HepG2 (cell line): ENCODE measurements around the gene CASP5. TPM values are rescaled to one million over a fixed set of nuclear protein-coding genes. Genes with fewer than 3 reads are reported as not detected.

Source experiments
- CREB1 ChIP-seq, 2 experiments: fragments of 450-650 bp in 1 of 2; IDR thresholded peaks; 2 replicates each; pipeline ENCODE4 v1.6.1; 2016 to 2017; ENCODE audit warnings: control low read depth in 1 of 2, mild to moderate bottlenecking in 1 of 2, missing compliant biosample characterization in 1 of 2, missing genetic modification characterization in 1 of 2
- EED ChIP-seq: sonication (generic); formaldehyde crosslinking; IDR thresholded peaks from 2 replicates; pipeline ENCODE4 v1.5.0; 2020; ENCODE audit warnings: mild to moderate bottlenecking, missing genetic modification reagents
- FOXO1 ChIP-seq: sonication (generic); formaldehyde crosslinking; IDR thresholded peaks from 2 replicates; pipeline ENCODE4 v1.4.0; 2020; ENCODE audit warnings: missing genetic modification reagents
- KLF15 ChIP-seq: sonication (generic); formaldehyde crosslinking; IDR thresholded peaks from 2 replicates; pipeline ENCODE4 v1.8.1; 2023; ENCODE audit warnings: borderline replicate concordance, mild to moderate bottlenecking, inconsistent platforms, missing genetic modification reagents, mixed read lengths
- LCORL ChIP-seq, 2 experiments: fragments of 450-650 bp in 1 of 2; sonication (generic) in 1 of 2; formaldehyde crosslinking in 1 of 2; IDR thresholded peaks; 2 replicates each; pipeline versions ENCODE4 v1.5.0 to v1.6.1; 2017 to 2020; ENCODE audit warnings: antibody characterized with exemption in 1 of 2, missing genetic modification reagents in 1 of 2
- MAFF ChIP-seq: IDR thresholded peaks from 2 replicates; pipeline ENCODE4 v1.6.1; 2011; ENCODE audit warnings: low read depth, low read length, improper control_type of control experiment
- MTA1 ChIP-seq: sonication (generic); formaldehyde crosslinking; IDR thresholded peaks from 2 replicates; pipeline ENCODE4 v1.4.0; 2020; ENCODE audit warnings: missing genetic modification reagents, mild to moderate bottlenecking, borderline replicate concordance
- NR2F1 ChIP-seq, 2 experiments: fragments of 450-650 bp in 1 of 2; formaldehyde crosslinking in 1 of 2; IDR thresholded peaks; 2 replicates each; pipeline versions ENCODE4 v1.5.0 to v1.6.1; 2016 to 2020; ENCODE audit warnings: mild to moderate bottlenecking in 1 of 2, missing compliant biosample characterization in 1 of 2, missing genetic modification reagents in 1 of 2, moderate library complexity in 1 of 2
- SATB2 ChIP-seq: sonication (generic); formaldehyde crosslinking; IDR thresholded peaks from 2 replicates; pipeline ENCODE4 v1.5.0; 2020; ENCODE audit warnings: missing genetic modification reagents
- SOX6 ChIP-seq, 2 experiments: fragments of 450-650 bp in 1 of 2; sonication (generic) in 1 of 2; formaldehyde crosslinking in 1 of 2; IDR thresholded peaks; 2 replicates each; pipeline versions ENCODE4 v1.4.0 to v1.6.1; 2017 to 2020; ENCODE audit warnings: antibody characterized with exemption in 1 of 2, mild to moderate bottlenecking in 1 of 2, missing genetic modification reagents in 1 of 2
- ZNF382 ChIP-seq: sonication (generic); formaldehyde crosslinking; IDR thresholded peaks from 2 replicates; pipeline ENCODE4 v1.5.0; 2020; ENCODE audit warnings: missing genetic modification reagents, mild to moderate bottlenecking, borderline replicate concordance
- ZNF441 ChIP-seq: sonication (generic); formaldehyde crosslinking; IDR thresholded peaks from 2 replicates; pipeline ENCODE4 v1.7.0; 2021; ENCODE audit warnings: missing genetic modification reagents, borderline replicate concordance
- ZSCAN12 ChIP-seq: sonication (generic); formaldehyde crosslinking; IDR thresholded peaks from 2 replicates; pipeline ENCODE4 v1.9.0; 2021; ENCODE audit warnings: mild to moderate bottlenecking, missing genetic modification reagents
- polyA plus RNA-seq, 8 experiments: library from polyadenylated mRNA; depleted of rRNA in 3 of 8; stranded (reverse) in 7 of 8; unstranded in 1 of 8; fragments of >200 nt; fragmentation: Illumina TruSeq in 4 of 8; extraction: Trizol in 4 of 8; gene quantifications; 2 replicates each; pipeline versions ENCODE4 v1.2.1 to v1.2.3, GENCODE V29; 2011 to 2016; ENCODE audit warnings: low read depth in 4 of 8, missing spikeins in 1 of 8, mixed read lengths in 1 of 8; ENCODE audit not compliant: insufficient read depth in 1 of 8
- total RNA-seq, 5 experiments: library from RNA; depleted of rRNA; stranded (reverse); fragments of >200 nt; fragmentation: Illumina TruSeq; extraction: Trizol; gene quantifications; 2 replicates each; pipeline ENCODE4 v1.2.3, GENCODE V29; 2016; ENCODE audit warnings: low read depth in 1 of 5
- TF ChIP-seq, protein P1 (sequence below): sonication (generic); formaldehyde crosslinking; IDR thresholded peaks from 2 replicates; pipeline ENCODE4 v1.4.0; 2020; ENCODE audit warnings: missing genetic modification reagents
- TF ChIP-seq, protein P2 (sequence below): IDR thresholded peaks from 2 replicates; pipeline ENCODE4 v1.6.1; 2016; ENCODE audit warnings: low read depth, borderline replicate concordance
- TF ChIP-seq, protein P3 (sequence below): sonication (generic); formaldehyde crosslinking; conservative IDR thresholded peaks from 2 replicates; pipeline ENCODE4 v1.8.1; 2023; ENCODE audit warnings: missing genetic modification reagents
- TF ChIP-seq, protein P4 (sequence below): sonication (generic); formaldehyde crosslinking; IDR thresholded peaks from 2 replicates; pipeline ENCODE4 v1.8.0; 2022; ENCODE audit warnings: mild to moderate bottlenecking, missing genetic modification reagents; ENCODE audit not compliant: insufficient replicate concordance
- TF ChIP-seq, protein P5 (sequence below): sonication (generic); formaldehyde crosslinking; IDR thresholded peaks from 2 replicates; pipeline ENCODE4 v1.4.0; 2020; ENCODE audit warnings: missing genetic modification reagents

The CASP5 gene
- total and polyA plus RNA-seq, 2 of the 13 experiments (the other 11 are each of a cell fraction or from before 2014, with no cell fraction given): not detected

DNA sequence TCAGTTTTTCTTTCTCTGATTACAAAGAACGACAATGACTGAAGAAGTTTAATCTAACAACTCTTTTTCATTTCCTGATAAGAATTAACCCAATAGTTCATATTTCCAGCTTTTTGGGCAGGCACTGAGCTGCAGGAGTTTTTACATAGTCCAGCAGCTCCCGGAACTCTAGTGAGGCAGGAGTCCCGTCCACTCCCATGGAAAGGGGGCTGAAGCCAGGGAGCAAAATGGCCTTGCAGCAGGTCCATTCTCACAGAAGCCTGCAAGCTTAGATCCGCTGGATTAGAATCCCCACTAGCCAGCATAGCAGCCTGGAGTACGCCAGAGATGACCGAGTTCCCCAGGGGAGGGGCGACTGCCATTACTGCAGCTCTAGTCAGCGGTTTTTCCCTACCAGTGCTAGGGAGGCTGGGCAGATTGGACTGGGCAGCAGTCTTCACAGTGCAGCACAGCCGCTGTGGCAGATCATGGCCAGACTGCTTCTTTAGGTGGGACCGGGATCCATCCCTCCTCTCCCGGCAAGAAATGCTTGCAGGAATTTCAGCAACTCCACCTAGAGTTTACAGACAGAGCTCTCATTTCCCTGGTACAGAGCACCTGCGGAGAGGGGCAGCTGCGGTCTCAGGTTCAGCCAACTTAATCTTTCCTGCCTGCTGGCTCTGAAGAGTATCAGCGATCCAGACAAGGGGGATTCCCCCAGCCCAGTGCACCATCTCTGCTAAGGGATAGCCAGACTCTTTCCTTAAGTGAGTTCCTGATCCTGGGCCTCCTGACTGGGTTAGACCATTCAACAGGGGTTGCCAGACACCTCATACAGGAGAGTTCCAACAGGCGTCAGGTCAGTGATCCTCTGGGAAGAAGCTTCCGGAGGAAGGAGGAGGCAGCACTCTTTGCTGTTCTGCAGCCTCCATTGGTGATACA is 53.9 kb downstream of the CASP5 start (continued):
- TF ChIP-seq EED (CRISPR knock-in tag): no peak
- no peak for TF ChIP-seq ZSCAN12 (CRISPR knock-in tag)
- no peak; the same call in 1 of the 2 replicates for TF ChIP-seq ZNF441 (CRISPR knock-in tag)
- no peak for TF ChIP-seq KLF15 (CRISPR knock-in tag)
- no peak for TF ChIP-seq CREB1 (IDR thresholded peaks at IDR 0.05)
- TF ChIP-seq CREB1 (CRISPR knock-in tag; IDR thresholded peaks at IDR 0.05): no peak
- no peak for TF ChIP-seq SATB2 (CRISPR knock-in tag)
- no peak for TF ChIP-seq MTA1 (CRISPR knock-in tag)
- TF ChIP-seq LCORL (IDR thresholded peaks at IDR 0.05): no peak
- no peak for TF ChIP-seq LCORL (CRISPR knock-in tag; IDR thresholded peaks at IDR 0.05)
- TF ChIP-seq, protein P1, sequence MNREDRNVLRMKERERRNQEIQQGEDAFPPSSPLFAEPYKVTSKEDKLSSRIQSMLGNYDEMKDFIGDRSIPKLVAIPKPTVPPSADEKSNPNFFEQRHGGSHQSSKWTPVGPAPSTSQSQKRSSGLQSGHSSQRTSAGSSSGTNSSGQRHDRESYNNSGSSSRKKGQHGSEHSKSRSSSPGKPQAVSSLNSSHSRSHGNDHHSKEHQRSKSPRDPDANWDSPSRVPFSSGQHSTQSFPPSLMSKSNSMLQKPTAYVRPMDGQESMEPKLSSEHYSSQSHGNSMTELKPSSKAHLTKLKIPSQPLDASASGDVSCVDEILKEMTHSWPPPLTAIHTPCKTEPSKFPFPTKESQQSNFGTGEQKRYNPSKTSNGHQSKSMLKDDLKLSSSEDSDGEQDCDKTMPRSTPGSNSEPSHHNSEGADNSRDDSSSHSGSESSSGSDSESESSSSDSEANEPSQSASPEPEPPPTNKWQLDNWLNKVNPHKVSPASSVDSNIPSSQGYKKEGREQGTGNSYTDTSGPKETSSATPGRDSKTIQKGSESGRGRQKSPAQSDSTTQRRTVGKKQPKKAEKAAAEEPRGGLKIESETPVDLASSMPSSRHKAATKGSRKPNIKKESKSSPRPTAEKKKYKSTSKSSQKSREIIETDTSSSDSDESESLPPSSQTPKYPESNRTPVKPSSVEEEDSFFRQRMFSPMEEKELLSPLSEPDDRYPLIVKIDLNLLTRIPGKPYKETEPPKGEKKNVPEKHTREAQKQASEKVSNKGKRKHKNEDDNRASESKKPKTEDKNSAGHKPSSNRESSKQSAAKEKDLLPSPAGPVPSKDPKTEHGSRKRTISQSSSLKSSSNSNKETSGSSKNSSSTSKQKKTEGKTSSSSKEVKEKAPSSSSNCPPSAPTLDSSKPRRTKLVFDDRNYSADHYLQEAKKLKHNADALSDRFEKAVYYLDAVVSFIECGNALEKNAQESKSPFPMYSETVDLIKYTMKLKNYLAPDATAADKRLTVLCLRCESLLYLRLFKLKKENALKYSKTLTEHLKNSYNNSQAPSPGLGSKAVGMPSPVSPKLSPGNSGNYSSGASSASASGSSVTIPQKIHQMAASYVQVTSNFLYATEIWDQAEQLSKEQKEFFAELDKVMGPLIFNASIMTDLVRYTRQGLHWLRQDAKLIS (CRISPR knock-in tag): no peak
- TF ChIP-seq, protein P2, sequence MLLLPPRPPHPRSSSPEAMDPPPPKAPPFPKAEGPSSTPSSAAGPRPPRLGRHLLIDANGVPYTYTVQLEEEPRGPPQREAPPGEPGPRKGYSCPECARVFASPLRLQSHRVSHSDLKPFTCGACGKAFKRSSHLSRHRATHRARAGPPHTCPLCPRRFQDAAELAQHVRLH: no peak
- TF ChIP-seq MAFF: peak; percentile 49; the same call in 1 of the 2 replicates
- TF ChIP-seq SOX6 (IDR thresholded peaks at IDR 0.05): no peak
- peak; percentile 22; the same call in 1 of the 2 replicates for TF ChIP-seq SOX6 (CRISPR knock-in tag; IDR thresholded peaks at IDR 0.05)
- no peak for TF ChIP-seq NR2F1 (CRISPR knock-in tag; IDR thresholded peaks at IDR 0.05)
- TF ChIP-seq, protein P3, sequence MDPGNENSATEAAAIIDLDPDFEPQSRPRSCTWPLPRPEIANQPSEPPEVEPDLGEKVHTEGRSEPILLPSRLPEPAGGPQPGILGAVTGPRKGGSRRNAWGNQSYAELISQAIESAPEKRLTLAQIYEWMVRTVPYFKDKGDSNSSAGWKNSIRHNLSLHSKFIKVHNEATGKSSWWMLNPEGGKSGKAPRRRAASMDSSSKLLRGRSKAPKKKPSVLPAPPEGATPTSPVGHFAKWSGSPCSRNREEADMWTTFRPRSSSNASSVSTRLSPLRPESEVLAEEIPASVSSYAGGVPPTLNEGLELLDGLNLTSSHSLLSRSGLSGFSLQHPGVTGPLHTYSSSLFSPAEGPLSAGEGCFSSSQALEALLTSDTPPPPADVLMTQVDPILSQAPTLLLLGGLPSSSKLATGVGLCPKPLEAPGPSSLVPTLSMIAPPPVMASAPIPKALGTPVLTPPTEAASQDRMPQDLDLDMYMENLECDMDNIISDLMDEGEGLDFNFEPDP (CRISPR knock-in tag): no peak
- TF ChIP-seq, protein P4, sequence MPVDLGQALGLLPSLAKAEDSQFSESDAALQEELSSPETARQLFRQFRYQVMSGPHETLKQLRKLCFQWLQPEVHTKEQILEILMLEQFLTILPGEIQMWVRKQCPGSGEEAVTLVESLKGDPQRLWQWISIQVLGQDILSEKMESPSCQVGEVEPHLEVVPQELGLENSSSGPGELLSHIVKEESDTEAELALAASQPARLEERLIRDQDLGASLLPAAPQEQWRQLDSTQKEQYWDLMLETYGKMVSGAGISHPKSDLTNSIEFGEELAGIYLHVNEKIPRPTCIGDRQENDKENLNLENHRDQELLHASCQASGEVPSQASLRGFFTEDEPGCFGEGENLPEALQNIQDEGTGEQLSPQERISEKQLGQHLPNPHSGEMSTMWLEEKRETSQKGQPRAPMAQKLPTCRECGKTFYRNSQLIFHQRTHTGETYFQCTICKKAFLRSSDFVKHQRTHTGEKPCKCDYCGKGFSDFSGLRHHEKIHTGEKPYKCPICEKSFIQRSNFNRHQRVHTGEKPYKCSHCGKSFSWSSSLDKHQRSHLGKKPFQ (CRISPR knock-in tag): no peak
- TF ChIP-seq ZNF382 (CRISPR knock-in tag): no peak
- TF ChIP-seq FOXO1 (CRISPR knock-in tag): no peak
- TF ChIP-seq, protein P5, sequence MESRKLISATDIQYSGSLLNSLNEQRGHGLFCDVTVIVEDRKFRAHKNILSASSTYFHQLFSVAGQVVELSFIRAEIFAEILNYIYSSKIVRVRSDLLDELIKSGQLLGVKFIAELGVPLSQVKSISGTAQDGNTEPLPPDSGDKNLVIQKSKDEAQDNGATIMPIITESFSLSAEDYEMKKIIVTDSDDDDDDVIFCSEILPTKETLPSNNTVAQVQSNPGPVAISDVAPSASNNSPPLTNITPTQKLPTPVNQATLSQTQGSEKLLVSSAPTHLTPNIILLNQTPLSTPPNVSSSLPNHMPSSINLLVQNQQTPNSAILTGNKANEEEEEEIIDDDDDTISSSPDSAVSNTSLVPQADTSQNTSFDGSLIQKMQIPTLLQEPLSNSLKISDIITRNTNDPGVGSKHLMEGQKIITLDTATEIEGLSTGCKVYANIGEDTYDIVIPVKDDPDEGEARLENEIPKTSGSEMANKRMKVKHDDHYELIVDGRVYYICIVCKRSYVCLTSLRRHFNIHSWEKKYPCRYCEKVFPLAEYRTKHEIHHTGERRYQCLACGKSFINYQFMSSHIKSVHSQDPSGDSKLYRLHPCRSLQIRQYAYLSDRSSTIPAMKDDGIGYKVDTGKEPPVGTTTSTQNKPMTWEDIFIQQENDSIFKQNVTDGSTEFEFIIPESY: no peak
